Glutamatergic neuron (in vitro differentiated cells): Measurements from ENCODE around the gene BLVRB. TPM values are rescaled to one million over a fixed set of nuclear protein-coding genes. Genes with fewer than 3 reads are reported as not detected.
"Not testable (repeated sequence)": the region's sequence is repeated elsewhere in the genome, so short reads cannot be mapped to it uniquely, and the experiment has no call there.

Source experiments
- DNase-seq: peaks from one replicate; pipeline ENCODE4 v3.0.0; 2022
- H3K27ac Mint-ChIP-seq: one replicate; pipeline ENCODE4 v1.8.0; 2020; ENCODE audit warnings: mild to moderate bottlenecking, mixed read lengths, inconsistent platforms; ENCODE audit not compliant: unreplicated experiment
- H3K27me3 Mint-ChIP-seq: one replicate; pipeline ENCODE4 v1.8.0; 2020; ENCODE audit warnings: mild to moderate bottlenecking, moderate library complexity, mixed read lengths, inconsistent platforms; ENCODE audit not compliant: unreplicated experiment
- H3K36me3 Mint-ChIP-seq: one replicate; pipeline ENCODE4 v1.8.0; 2020; ENCODE audit warnings: mild to moderate bottlenecking, mixed read lengths, inconsistent platforms; ENCODE audit not compliant: unreplicated experiment
- H3K4me1 Mint-ChIP-seq: one replicate; pipeline ENCODE4 v1.8.0; 2020; ENCODE audit warnings: mild to moderate bottlenecking, low read depth, mixed read lengths, inconsistent platforms; ENCODE audit not compliant: unreplicated experiment
- H3K4me3 Mint-ChIP-seq: one replicate; pipeline ENCODE4 v1.8.0; 2020; ENCODE audit warnings: mild to moderate bottlenecking, mixed read lengths, inconsistent platforms; ENCODE audit not compliant: unreplicated experiment
- H3K9me3 Mint-ChIP-seq: one replicate; pipeline ENCODE4 v1.8.0; 2020; ENCODE audit warnings: mild to moderate bottlenecking, moderate library complexity, mixed read lengths, inconsistent platforms; ENCODE audit not compliant: unreplicated experiment
- CTCF ChIP-seq: fragments of 200-600 bp; sonication (generic); IDR thresholded peaks from one replicate; pipeline ENCODE4 v1.5.0; 2021; ENCODE audit not compliant: partially characterized antibody, unreplicated experiment
- total RNA-seq: library from RNA; stranded (reverse); fragmentation: NEBNext Ultra II Directional; extraction: Animal tissue kit (Norgen Biotek cat#: 25700); gene quantifications from one replicate; pipeline ENCODE4 v1.2.1, GENCODE V29; 2021; ENCODE audit not compliant: unreplicated experiment

Gene BLVRB
- total RNA-seq, 1 donor from 2014 or later, result 7.2 TPM

GRCh38 chr19:40457953-40458596 lies 7.5 kb downstream of the BLVRB start:
- no peak for TF ChIP-seq CTCF
- Mint-ChIP-seq H3K27me3 (peaks cover 2% of the 10 kb centered on the region), H3K4me1 (no peaks in the 10 kb centered on the region), H3K36me3 (no peaks in the 10 kb centered on the region), H3K4me3 (no peak overlapping the region), H3K9me3 (peaks cover 3% of the 10 kb centered on the region), H3K27ac (no peak overlapping the region)
- no peak for DNase-seq

GRCh38 chr19:40457048-40457447 lies 8.5 kb downstream of the BLVRB start:
- H3K4me3 Mint-ChIP-seq, result no peak overlapping the region
- peaks cover 2% of the 10 kb centered on the region for H3K27me3 Mint-ChIP-seq
- peaks cover 3% of the 10 kb centered on the region for H3K9me3 Mint-ChIP-seq
- no peaks in the 10 kb centered on the region for H3K36me3 Mint-ChIP-seq
- H3K27ac Mint-ChIP-seq, result no peak overlapping the region
- DNase-seq, result no peak
- no peaks in the 10 kb centered on the region for H3K4me1 Mint-ChIP-seq
- no peak for TF ChIP-seq CTCF

GRCh38 chr19:40453943-40454342 lies 11.6 kb downstream of the BLVRB start:
- not testable (repeated sequence) for H3K27me3 Mint-ChIP-seq, DNase-seq, H3K9me3 Mint-ChIP-seq, H3K4me3 Mint-ChIP-seq, H3K36me3 Mint-ChIP-seq, H3K4me1 Mint-ChIP-seq, H3K27ac Mint-ChIP-seq

GRCh38 chr19:40453151-40453735 lies 12.3 kb downstream of the BLVRB start:
- Mint-ChIP-seq H3K27me3 (no peaks in the 10 kb centered on the region), H3K4me3 (no peak overlapping the region), H3K9me3 (no peaks in the 10 kb centered on the region), H3K27ac (no peak overlapping the region), H3K4me1 (no peaks in the 10 kb centered on the region), H3K36me3 (no peaks in the 10 kb centered on the region)
- no peak for TF ChIP-seq CTCF
- no peak for DNase-seq

GRCh38 chr19:40452016-40452415 lies 13.5 kb downstream of the BLVRB start:
- no peaks in the 10 kb centered on the region for H3K9me3 Mint-ChIP-seq
- H3K4me3 Mint-ChIP-seq, result no peak overlapping the region
- no peaks in the 10 kb centered on the region for H3K27me3 Mint-ChIP-seq
- H3K36me3 Mint-ChIP-seq, result no peaks in the 10 kb centered on the region
- no peaks in the 10 kb centered on the region for H3K4me1 Mint-ChIP-seq
- TF ChIP-seq CTCF, result no peak
- no peak for DNase-seq
- H3K27ac Mint-ChIP-seq, result peak overlapping the region; percentile 10
